Prostate gland (tissue), 2 donors: ENCODE results near the gene ANKS1B.

Experiments
- POLR2A ChIP-seq: fragments of 450-650 bp; IDR thresholded peaks from one replicate; pipeline ENCODE4 v1.6.1; 2016; ENCODE audit warnings: antibody characterized with exemption, mild to moderate bottlenecking
- POLR2AphosphoS5 ChIP-seq: sonication (generic); formaldehyde crosslinking; IDR thresholded peaks from one replicate; pipeline ENCODE4 v1.6.1; 2017; ENCODE audit warnings: antibody characterized with exemption
- TF ChIP-seq, protein P1 (sequence below), 4 experiments: fragments of 200-600 bp in 2 of 4; fragments of 450-650 bp in 2 of 4; sonication (generic) in 2 of 4; IDR thresholded peaks; 1 replicate in 3 of 4; 2 replicates in 1 of 4; pipeline ENCODE4 v1.5.1; 2016 to 2019; ENCODE audit warnings: antibody characterized with exemption in 4 of 4, mild to moderate bottlenecking in 2 of 4, moderate library complexity in 2 of 4

DNA sequence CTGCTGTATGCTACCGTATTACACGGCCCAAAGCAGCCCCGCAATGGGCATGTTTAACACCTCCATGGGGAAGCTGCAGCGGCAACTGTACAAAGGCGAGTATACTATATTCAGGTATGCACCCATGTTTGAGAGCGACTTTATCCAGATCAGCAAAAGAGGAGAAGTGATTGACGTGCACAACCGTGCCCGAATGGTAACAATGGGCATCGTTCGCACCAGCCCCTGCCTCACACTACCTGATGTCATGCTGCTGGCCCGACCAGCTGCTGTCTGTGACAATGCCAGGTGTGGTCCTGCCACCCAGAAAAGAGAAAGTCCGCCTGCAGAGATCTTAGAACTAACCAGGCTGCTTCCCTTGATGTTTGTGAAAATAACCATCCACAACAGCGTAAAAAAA, 336.6 kb downstream of the ANKS1B start:
- TF ChIP-seq, protein P1, sequence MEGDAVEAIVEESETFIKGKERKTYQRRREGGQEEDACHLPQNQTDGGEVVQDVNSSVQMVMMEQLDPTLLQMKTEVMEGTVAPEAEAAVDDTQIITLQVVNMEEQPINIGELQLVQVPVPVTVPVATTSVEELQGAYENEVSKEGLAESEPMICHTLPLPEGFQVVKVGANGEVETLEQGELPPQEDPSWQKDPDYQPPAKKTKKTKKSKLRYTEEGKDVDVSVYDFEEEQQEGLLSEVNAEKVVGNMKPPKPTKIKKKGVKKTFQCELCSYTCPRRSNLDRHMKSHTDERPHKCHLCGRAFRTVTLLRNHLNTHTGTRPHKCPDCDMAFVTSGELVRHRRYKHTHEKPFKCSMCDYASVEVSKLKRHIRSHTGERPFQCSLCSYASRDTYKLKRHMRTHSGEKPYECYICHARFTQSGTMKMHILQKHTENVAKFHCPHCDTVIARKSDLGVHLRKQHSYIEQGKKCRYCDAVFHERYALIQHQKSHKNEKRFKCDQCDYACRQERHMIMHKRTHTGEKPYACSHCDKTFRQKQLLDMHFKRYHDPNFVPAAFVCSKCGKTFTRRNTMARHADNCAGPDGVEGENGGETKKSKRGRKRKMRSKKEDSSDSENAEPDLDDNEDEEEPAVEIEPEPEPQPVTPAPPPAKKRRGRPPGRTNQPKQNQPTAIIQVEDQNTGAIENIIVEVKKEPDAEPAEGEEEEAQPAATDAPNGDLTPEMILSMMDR (IDR thresholded peaks at IDR 0.05) = no peak
- TF ChIP-seq POLR2A = no peak
- TF ChIP-seq POLR2AphosphoS5 = no peak
